K562 (cell line): ENCODE results near the gene DENND6B. TPM values are rescaled to one million over a fixed set of nuclear protein-coding genes. Genes with fewer than 3 reads are reported as not detected.

Experiments
- ATAC-seq: fragments of 200-7000 bp; cut with Tn5 transposase; 3 replicates; pipeline ENCODE4 v1.9.1; 2020; ENCODE audit warnings: moderate library complexity
- BruUV-seq: library from RNA; stranded (reverse); fragments of 400-500 nt; replicated peaks from 2 replicates; lab custom pipeline; 2021; lab: Mats Ljungman, UMichigan
- CTCF ChIA-PET: fragments of 300-600 bp; formaldehyde crosslinking; extraction: SDS; loops from one replicate; lab custom pipeline; 2021; ENCODE audit warnings: low intra/inter-chr PET ratio; lab: Yijun Ruan, JAX
- POLR2A ChIA-PET: fragments of 300-600, 350-650 bp; sonication (Branson Sonifier 250); formaldehyde crosslinking; extraction: SDS; loops from one replicate; lab custom pipeline; 2021; ENCODE audit warnings: antibody characterized with exemption, inconsistent platforms; lab: Yijun Ruan, JAX
- DNase-seq, 4 experiments: peaks; one replicate each; pipeline versions ENCODE4 v3.0.0 to v3.0.0-alpha.2; 2011 to 2018; ENCODE audit warnings: low spot score in 3 of 4, mixed read lengths in 3 of 4; ENCODE audit errors: extremely low read depth in 1 of 4
- FAIRE-seq: peaks from 2 replicates; lab custom pipeline; 2011; peaks lifted over from hg19 to GRCh38; lab: Jason Lieb, UNC
- H2AFZ ChIP-seq: 2 replicates; pipeline ENCODE4 v1.6.0; 2011; ENCODE audit warnings: low read depth, low read length, control low read depth, inconsistent platforms
- H3K27ac ChIP-seq: fragments of 200-600 bp; 3 replicates; pipeline ENCODE4 v1.8.0; 2011; ENCODE audit warnings: low read depth, mild to moderate bottlenecking, control low read depth, inconsistent platforms, low read length, moderate library complexity, mixed read lengths; ENCODE audit errors: extremely low read depth
- H3K27me3 ChIP-seq, 2 experiments: fragments of 300-600 bp in 1 of 2; 2 replicates in 1 of 2; 3 replicates in 1 of 2; pipeline versions ENCODE4 v1.6.0 to v1.8.0; 2011; ENCODE audit warnings: inconsistent platforms in 2 of 2, low read length in 2 of 2, mild to moderate bottlenecking in 1 of 2, mixed read lengths in 1 of 2, moderate library complexity in 1 of 2; ENCODE audit not compliant: control insufficient read depth in 2 of 2, insufficient read depth in 2 of 2
- H3K36me3 ChIP-seq: fragments of 300-600 bp; 3 replicates; pipeline ENCODE4 v1.8.0; 2011; ENCODE audit warnings: mild to moderate bottlenecking, low read length, inconsistent platforms; ENCODE audit not compliant: control insufficient read depth, insufficient read depth
- H3K4me1 ChIP-seq, 2 experiments: fragments of 200-600 bp in 1 of 2; replicated peaks in 1 of 2; 2 replicates in 1 of 2; 3 replicates in 1 of 2; pipeline versions ENCODE4 v1.5.1 to v1.8.0; 2011; ENCODE audit warnings: inconsistent platforms in 2 of 2, low read length in 2 of 2, mild to moderate bottlenecking in 1 of 2, mixed read lengths in 1 of 2, moderate library complexity in 1 of 2; ENCODE audit not compliant: control insufficient read depth in 2 of 2, insufficient read depth in 2 of 2
- H3K4me2 ChIP-seq: 2 replicates; pipeline ENCODE4 v1.6.1; 2011; ENCODE audit warnings: low read length, control low read depth, inconsistent platforms, mixed read lengths; ENCODE audit not compliant: insufficient read depth
- H3K4me3 ChIP-seq: fragments of 200-600 bp; sonication (generic), shearing (Covaris generic); 2 replicates; pipeline ENCODE4 v1.5.1; 2016; ENCODE audit warnings: control low read depth, inconsistent platforms
- H3K79me2 ChIP-seq: fragments of 200-600 bp; 3 replicates; pipeline ENCODE4 v1.8.0; 2011; ENCODE audit warnings: low read length, inconsistent platforms; ENCODE audit not compliant: control insufficient read depth, insufficient read depth
- H3K9ac ChIP-seq, 2 experiments: 2 replicates each; pipeline versions ENCODE4 v1.6.0 to v1.6.1; 2011; ENCODE audit warnings: low read depth in 2 of 2, low read length in 2 of 2, control low read depth in 1 of 2, inconsistent platforms in 1 of 2, mild to moderate bottlenecking in 1 of 2, mixed read lengths in 1 of 2; ENCODE audit not compliant: insufficient read depth in 1 of 2
- H3K9me1 ChIP-seq: one replicate; pipeline ENCODE4 v1.6.0; 2011; ENCODE audit warnings: inconsistent platforms, mild to moderate bottlenecking, low read length, moderate library complexity; ENCODE audit not compliant: control insufficient read depth, insufficient read depth
- H3K9me3 ChIP-seq: replicated peaks from 2 replicates; pipeline ENCODE4 v1.5.1; 2011; ENCODE audit warnings: low read depth, low read length, inconsistent platforms; ENCODE audit not compliant: control insufficient read depth, insufficient read depth
- H4K20me1 ChIP-seq: replicated peaks from 2 replicates; pipeline ENCODE4 v1.6.1; 2011; ENCODE audit warnings: low read length, inconsistent platforms, mixed read lengths; ENCODE audit not compliant: control insufficient read depth, insufficient read depth
- EGR1 ChIP-seq: fragments of 450-650 bp; conservative IDR thresholded peaks from 2 replicates; pipeline ENCODE4 v1.6.1; 2017; ENCODE audit warnings: mild to moderate bottlenecking
- HDAC8 ChIP-seq: fragments of 450-650 bp; IDR thresholded peaks from 2 replicates; pipeline ENCODE4 v1.6.1; 2016; ENCODE audit warnings: mild to moderate bottlenecking, missing genetic modification characterization, moderate library complexity, missing compliant biosample characterization
- NFRKB ChIP-seq: fragments of 450-650 bp; IDR thresholded peaks from 2 replicates; pipeline ENCODE4 v1.6.1; 2016; ENCODE audit warnings: low read depth
- SMC3 ChIP-seq: conservative IDR thresholded peaks from 2 replicates; pipeline ENCODE4 v1.6.1; 2011; ENCODE audit warnings: low read depth, low read length, improper control_type of control experiment; ENCODE audit not compliant: insufficient read depth
- WGBS: fragments of 100-300 bp; shearing (Covaris generic); methylation state at CpG from one replicate; pipeline ENCODE4 v1.1.6; 2016; ENCODE audit warnings: low coverage, mixed read lengths; ENCODE audit not compliant: insufficient coverage; ENCODE audit errors: missing lambda C conversion rate; 5-methylcytosine and 5-hydroxymethylcytosine counted together
- in situ Hi-C: fragments of 300-500 bp; cut with MboI; formaldehyde crosslinking; loops from 4 replicates; pipeline ENCODE4 v1.15.0; 2018; ENCODE audit warnings: inconsistent platforms, mixed read lengths
- intact Hi-C: fragments of 100-400 bp; cut with micrococcal nuclease; formaldehyde crosslinking; loops from 2 replicates; pipeline ENCODE4 v1.14.2; 2022
- polyA plus RNA-seq, 8 experiments: library from polyadenylated mRNA; depleted of rRNA in 4 of 8; stranded (reverse) in 5 of 8; unstranded in 3 of 8; fragments of >200 nt; fragmentation: Nextera tagmentation in 2 of 8; fragmentation: Illumina TruSeq in 1 of 8; extraction: Ambion mirVana in 2 of 8; extraction: Trizol in 1 of 8; gene quantifications; 2 replicates each; pipeline versions ENCODE4 v1.2.1 to v1.2.3, GENCODE V29; 2011 to 2014; ENCODE audit warnings: inconsistent platforms in 1 of 8, missing spikeins in 1 of 8
- total RNA-seq, 7 experiments: library from RNA; depleted of rRNA in 6 of 7; stranded (reverse); fragments of >200 nt in 6 of 7; fragmentation: Illumina TruSeq in 2 of 7; extraction: Trizol in 2 of 7; gene quantifications; 2 replicates each; pipeline versions ENCODE4 v1.2.1 to v1.2.3, GENCODE V29; 2011 to 2021; ENCODE audit warnings: low replicate concordance in 1 of 7
- TF ChIP-seq, protein P1 (sequence below): fragments of 250-450 bp; sonication (Bioruptor Pico); IDR thresholded peaks from 2 replicates; pipeline ENCODE4 v1.4.0; 2020

Gene DENND6B
- total and polyA plus RNA-seq, 9 of the 15 experiments (the other 6 are each of a cell fraction or from before 2014, with no cell fraction given), result 0.07 to 3.7 (median 1.5) TPM

DNA sequence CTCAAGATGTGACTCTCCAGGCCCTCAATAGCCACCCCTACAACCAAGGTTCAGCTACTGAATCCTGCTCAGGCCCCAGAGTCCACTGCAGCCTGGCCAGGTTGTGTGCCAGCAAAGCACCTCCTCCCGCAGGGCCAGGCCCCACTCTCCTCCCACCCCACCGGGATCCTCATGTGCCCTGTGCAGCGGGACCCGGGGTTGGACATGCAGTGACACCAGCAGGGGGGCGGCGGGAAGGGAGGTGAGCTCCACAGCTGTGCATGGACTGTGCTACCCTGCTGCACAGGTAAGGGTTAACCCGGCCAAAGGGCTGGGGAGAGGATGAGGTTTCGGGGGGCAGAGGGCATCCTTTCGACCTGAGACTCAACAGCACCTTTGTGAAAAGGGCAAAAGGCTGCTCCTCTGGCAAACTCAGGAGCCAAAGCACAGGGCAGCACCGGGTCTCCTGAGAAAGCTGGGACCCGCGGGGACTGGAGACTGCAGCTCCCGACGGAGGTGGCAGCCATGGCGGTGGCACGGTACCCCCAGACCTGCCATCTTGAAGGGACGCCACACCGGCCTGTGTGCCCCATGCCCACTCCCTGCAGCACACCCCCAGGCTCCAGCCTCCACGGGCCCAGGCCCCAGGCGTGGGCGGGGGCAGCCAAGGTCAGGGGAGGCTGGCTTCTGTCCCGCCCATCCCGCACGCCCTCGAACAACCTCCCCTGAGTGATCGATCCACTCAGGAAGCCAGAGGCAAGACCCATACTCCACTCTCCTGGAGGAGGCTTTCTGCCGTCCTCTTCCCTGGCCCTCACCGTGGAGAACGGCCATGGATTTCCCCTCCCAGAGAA, 29.9 kb downstream of the DENND6B start:
- H2AFZ ChIP-seq, result no peak overlapping the region
- no peaks in the 10 kb centered on the region for H3K9me3 ChIP-seq
- intact Hi-C loops, result no loop called here
- no peaks in the 10 kb centered on the region for H3K9me1 ChIP-seq
- POLR2A ChIA-PET, result interaction anchor here (0.7 kb wide), 2 partner anchors 12 to 545 kb away, joined by 4 to 5 read pairs; no protein-coding TSS in a partner anchor
- H3K79me2 ChIP-seq, result peaks cover 22% of the 10 kb centered on the region; the same call in 2 of the 3 replicates
- WGBS, result 73% methylated on average over 19 of the region's 29 CpGs
- no peaks in the 10 kb centered on the region; the same call in 2 of the 3 replicates for H3K36me3 ChIP-seq
- no peak for FAIRE-seq
- no peak overlapping the region for H3K4me2 ChIP-seq
- in situ Hi-C loops, result no loop called here
- H3K27ac ChIP-seq, result no peak overlapping the region
- ATAC-seq, result no peak
- no TSS peak for BruUV-seq
- no peaks in the 10 kb centered on the region for H4K20me1 ChIP-seq
- peak; percentile 39; the same call in 1 of the 2 replicates for TF ChIP-seq EGR1
- TF ChIP-seq SMC3, result no peak
- TF ChIP-seq, protein P1, sequence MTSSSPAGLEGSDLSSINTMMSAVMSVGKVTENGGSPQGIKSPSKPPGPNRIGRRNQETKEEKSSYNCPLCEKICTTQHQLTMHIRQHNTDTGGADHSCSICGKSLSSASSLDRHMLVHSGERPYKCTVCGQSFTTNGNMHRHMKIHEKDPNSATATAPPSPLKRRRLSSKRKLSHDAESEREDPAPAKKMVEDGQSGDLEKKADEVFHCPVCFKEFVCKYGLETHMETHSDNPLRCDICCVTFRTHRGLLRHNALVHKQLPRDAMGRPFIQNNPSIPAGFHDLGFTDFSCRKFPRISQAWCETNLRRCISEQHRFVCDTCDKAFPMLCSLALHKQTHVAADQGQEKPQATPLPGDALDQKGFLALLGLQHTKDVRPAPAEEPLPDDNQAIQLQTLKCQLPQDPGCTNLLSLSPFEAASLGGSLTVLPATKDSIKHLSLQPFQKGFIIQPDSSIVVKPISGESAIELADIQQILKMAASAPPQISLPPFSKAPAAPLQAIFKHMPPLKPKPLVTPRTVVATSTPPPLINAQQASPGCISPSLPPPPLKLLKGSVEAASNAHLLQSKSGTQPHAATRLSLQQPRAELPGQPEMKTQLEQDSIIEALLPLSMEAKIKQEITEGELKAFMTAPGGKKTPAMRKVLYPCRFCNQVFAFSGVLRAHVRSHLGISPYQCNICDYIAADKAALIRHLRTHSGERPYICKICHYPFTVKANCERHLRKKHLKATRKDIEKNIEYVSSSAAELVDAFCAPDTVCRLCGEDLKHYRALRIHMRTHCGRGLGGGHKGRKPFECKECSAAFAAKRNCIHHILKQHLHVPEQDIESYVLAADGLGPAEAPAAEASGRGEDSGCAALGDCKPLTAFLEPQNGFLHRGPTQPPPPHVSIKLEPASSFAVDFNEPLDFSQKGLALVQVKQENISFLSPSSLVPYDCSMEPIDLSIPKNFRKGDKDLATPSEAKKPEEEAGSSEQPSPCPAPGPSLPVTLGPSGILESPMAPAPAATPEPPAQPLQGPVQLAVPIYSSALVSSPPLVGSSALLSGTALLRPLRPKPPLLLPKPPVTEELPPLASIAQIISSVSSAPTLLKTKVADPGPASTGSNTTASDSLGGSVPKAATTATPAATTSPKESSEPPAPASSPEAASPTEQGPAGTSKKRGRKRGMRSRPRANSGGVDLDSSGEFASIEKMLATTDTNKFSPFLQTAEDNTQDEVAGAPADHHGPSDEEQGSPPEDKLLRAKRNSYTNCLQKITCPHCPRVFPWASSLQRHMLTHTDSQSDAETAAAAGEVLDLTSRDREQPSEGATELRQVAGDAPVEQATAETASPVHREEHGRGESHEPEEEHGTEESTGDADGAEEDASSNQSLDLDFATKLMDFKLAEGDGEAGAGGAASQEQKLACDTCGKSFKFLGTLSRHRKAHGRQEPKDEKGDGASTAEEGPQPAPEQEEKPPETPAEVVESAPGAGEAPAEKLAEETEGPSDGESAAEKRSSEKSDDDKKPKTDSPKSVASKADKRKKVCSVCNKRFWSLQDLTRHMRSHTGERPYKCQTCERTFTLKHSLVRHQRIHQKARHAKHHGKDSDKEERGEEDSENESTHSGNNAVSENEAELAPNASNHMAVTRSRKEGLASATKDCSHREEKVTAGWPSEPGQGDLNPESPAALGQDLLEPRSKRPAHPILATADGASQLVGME, result no peak
- TF ChIP-seq NFRKB, result no peak
- TF ChIP-seq HDAC8 (tag), result no peak
- H3K9ac ChIP-seq, result peak overlapping the region in 1 of 2 experiments; percentile 58; a peak in 2 of 4 replicates
- no peaks in the 10 kb centered on the region for H3K27me3 ChIP-seq
- H3K4me3 ChIP-seq, result no peak overlapping the region
- peaks cover 0 to 55% of the 10 kb centered on the region in 2 experiments; a peak in 2 of 5 replicates for H3K4me1 ChIP-seq
- CTCF ChIA-PET, result no interaction called here
- DNase-seq, result peak in 2 of 4 experiments; percentile 31 to 32
